B cell (primary cell): ENCODE data around the gene CEACAM19. TPM values are rescaled to one million over a fixed set of nuclear protein-coding genes. Genes with fewer than 3 reads are reported as not detected.
"Not testable (repeated sequence)": the region's sequence is repeated elsewhere in the genome, so short reads cannot be mapped to it uniquely, and the experiment has no call there.

ENCODE experiments used
- ATAC-seq: fragments of 200-7000 bp; cut with Tn5 transposase; one replicate; pipeline ENCODE4 v1.10.0; 2021; ENCODE audit warnings: low read depth, mild to moderate bottlenecking, moderate number of reproducible peaks, moderate library complexity
- CTCF ChIA-PET: fragments of 350-600 bp; sonication (Branson Sonifier 250); formaldehyde crosslinking; loops from one replicate; lab custom pipeline; 2021; ENCODE audit warnings: antibody characterized with exemption, inconsistent platforms; lab: Charles Lee
- POLR2A ChIA-PET: fragments of 350-600 bp; sonication (Branson Sonifier 250); formaldehyde crosslinking; loops from one replicate; lab custom pipeline; 2021; ENCODE audit warnings: antibody characterized with exemption; lab: Charles Lee
- DNase-seq: peaks from one replicate; pipeline ENCODE4 v3.0.0; 2013
- H2AFZ ChIP-seq: 2 replicates; pipeline ENCODE4 v1.6.1; 2012; ENCODE audit warnings: mild to moderate bottlenecking, low read depth, low read length; ENCODE audit not compliant: insufficient read depth, poor library complexity, severe bottlenecking
- H3K27ac ChIP-seq, 2 donors: 1 replicate in 1 of 2; 2 replicates in 1 of 2; pipeline ENCODE4 v1.5.1; 2012 to 2013; ENCODE audit warnings: low read length in 2 of 2, mild to moderate bottlenecking in 2 of 2, moderate library complexity in 1 of 2
- H3K27me3 ChIP-seq, 4 experiments: fragments of 200-600 bp in 1 of 4; sonication (generic) in 1 of 4; replicated peaks in 1 of 4; 1 replicate in 2 of 4; 2 replicates in 2 of 4; pipeline versions ENCODE4 v1.6.1 to v1.7.0; 2013 to 2016; ENCODE audit warnings: low read length in 3 of 4, mild to moderate bottlenecking in 2 of 4, mixed read lengths in 1 of 4, moderate library complexity in 1 of 4; ENCODE audit not compliant: insufficient read depth in 4 of 4, control insufficient read depth in 3 of 4; ENCODE audit errors: control extremely low read depth in 1 of 4
- H3K36me3 ChIP-seq, 2 experiments: replicated peaks in 1 of 2; 1 replicate in 1 of 2; 2 replicates in 1 of 2; pipeline versions ENCODE4 v1.6.1 to v1.7.1; 2013; ENCODE audit warnings: low read length in 1 of 2; ENCODE audit not compliant: insufficient read depth in 2 of 2, control insufficient read depth in 1 of 2; ENCODE audit errors: control extremely low read depth in 1 of 2, extremely low read depth in 1 of 2
- H3K4me1 ChIP-seq, 2 donors: fragments of 200-600 bp in 1 of 2; sonication (generic) in 1 of 2; 1 replicate in 1 of 2; 2 replicates in 1 of 2; pipeline versions ENCODE4 v1.5.1 to v1.6.1; 2013 to 2017; ENCODE audit warnings: low read length in 2 of 2; ENCODE audit not compliant: control insufficient read depth in 2 of 2, insufficient read depth in 2 of 2
- H3K4me2 ChIP-seq: replicated peaks from 2 replicates; pipeline ENCODE3; 2012; ENCODE audit warnings: mild to moderate bottlenecking, low read depth, low read length; ENCODE audit not compliant: poor library complexity, severe bottlenecking
- H3K4me3 ChIP-seq, 5 experiments: fragments of 200-600 bp in 1 of 5; sonication (generic) in 1 of 5; 1 replicate in 3 of 5; 2 replicates in 2 of 5; pipeline versions ENCODE4 v1.5.1 to v1.7.0; 2011 to 2016; ENCODE audit warnings: low read length in 4 of 5, mild to moderate bottlenecking in 4 of 5, low read depth in 2 of 5, control low read depth in 1 of 5, moderate library complexity in 1 of 5; ENCODE audit not compliant: insufficient read depth in 1 of 5; ENCODE audit errors: control extremely low read depth in 1 of 5, extremely low read depth in 1 of 5
- H3K79me2 ChIP-seq: fragments of 200-600 bp; sonication (generic); one replicate; pipeline ENCODE4 v1.6.0; 2016; ENCODE audit warnings: low read length; ENCODE audit not compliant: control insufficient read depth, insufficient read depth
- H3K9ac ChIP-seq: fragments of 200-600 bp; sonication (generic); 2 replicates; pipeline ENCODE4 v1.6.1; 2017; ENCODE audit warnings: mild to moderate bottlenecking, low read length, moderate library complexity
- H3K9me3 ChIP-seq, 3 donors: one replicate each; pipeline versions ENCODE4 v1.6.1 to v1.7.1; 2013; ENCODE audit warnings: low read length in 2 of 3; ENCODE audit not compliant: control insufficient read depth in 2 of 3, insufficient read depth in 1 of 3; ENCODE audit errors: control extremely low read depth in 1 of 3
- H4K20me1 ChIP-seq: 2 replicates; pipeline ENCODE4 v1.6.0; 2012; ENCODE audit warnings: mild to moderate bottlenecking, low read length; ENCODE audit not compliant: insufficient read depth, control insufficient read depth, poor library complexity, severe bottlenecking
- H3K27ac Mint-ChIP-seq: one replicate; pipeline ENCODE4 v1.8.0; 2021; ENCODE audit warnings: mixed read lengths
- H3K27me3 Mint-ChIP-seq: one replicate; pipeline ENCODE4 v1.8.0; 2021; ENCODE audit warnings: mixed read lengths
- H3K4me1 Mint-ChIP-seq: one replicate; pipeline ENCODE4 v1.8.0; 2021; ENCODE audit warnings: mixed read lengths
- H3K4me3 Mint-ChIP-seq: one replicate; pipeline ENCODE4 v1.8.0; 2021; ENCODE audit warnings: mixed read lengths
- H3K9me3 Mint-ChIP-seq: one replicate; pipeline ENCODE4 v1.8.0; 2022; ENCODE audit warnings: mixed read lengths; ENCODE audit not compliant: insufficient read depth
- CTCF ChIP-seq: fragments of 200-600 bp; IDR thresholded peaks from one replicate; pipeline ENCODE4 v1.8.0; 2022; ENCODE audit warnings: antibody characterized with exemption, mild to moderate bottlenecking
- EZH2 ChIP-seq: IDR thresholded peaks from 2 replicates; pipeline ENCODE4 v1.6.1; 2012; ENCODE audit warnings: borderline replicate concordance, low read depth, mild to moderate bottlenecking, moderate library complexity, low read length; ENCODE audit not compliant: insufficient read depth, poor library complexity, severe bottlenecking
- WGBS: methylation state at CpG from one replicate; pipeline ENCODE4 v1.1.5; 2013; ENCODE audit warnings: missing lambda C conversion rate; ENCODE audit not compliant: insufficient coverage; 5-methylcytosine and 5-hydroxymethylcytosine counted together
- intact Hi-C: fragments of 100-400 bp; cut with micrococcal nuclease; formaldehyde crosslinking; loops from one replicate; pipeline ENCODE4 v1.10.0; 2022
- polyA plus RNA-seq: library from polyadenylated mRNA; depleted of rRNA; stranded (reverse); fragments of >200 nt; gene quantifications from 2 replicates; pipeline ENCODE4 v1.2.3, GENCODE V29; 2012
- total RNA-seq, 2 donors: library from RNA; stranded (reverse); fragments of 120-200 nt in 1 of 2; gene quantifications; 1 replicate in 1 of 2; 2 replicates in 1 of 2; pipeline versions ENCODE4 v1.2.3 to v1.2.4, GENCODE V29; 2013 to 2022

Gene CEACAM19
- total and polyA plus RNA-seq, 2 donors (not counting 1 experiment from before 2014, with no cell fraction given), result not detected

GRCh38 chr19:44682807-44683206 lies 11.5 kb downstream of the CEACAM19 start:
- no peak overlapping the region for H3K27ac Mint-ChIP-seq
- no peak overlapping the region for H3K9ac ChIP-seq
- no peak overlapping the region for H3K4me3 ChIP-seq
- H4K20me1 ChIP-seq, result no peaks in the 10 kb centered on the region
- peaks cover 15% of the 10 kb centered on the region for H3K4me1 Mint-ChIP-seq
- H3K27me3 ChIP-seq, result peaks cover 0 to 8% (median 0%) of the 10 kb centered on the region in 4 experiments
- H3K9me3 ChIP-seq, result no peaks in the 10 kb centered on the region
- H3K79me2 ChIP-seq, result no peaks in the 10 kb centered on the region
- no peak overlapping the region for H3K27ac ChIP-seq
- POLR2A ChIA-PET, result no interaction called here
- peaks cover 19% of the 10 kb centered on the region for H3K27me3 Mint-ChIP-seq
- no peak for TF ChIP-seq CTCF
- TF ChIP-seq EZH2, result no peak
- H2AFZ ChIP-seq, result no peak overlapping the region
- DNase-seq, result no peak
- H3K4me3 Mint-ChIP-seq, result no peak overlapping the region
- 80% methylated on average over 2 of the region's 2 CpGs for WGBS
- H3K36me3 ChIP-seq, result no peaks in the 10 kb centered on the region
- no peaks in the 10 kb centered on the region for H3K9me3 Mint-ChIP-seq
- no peak for ATAC-seq
- CTCF ChIA-PET, result interaction anchor here (1.1 kb wide), 1 partner anchor 41 kb away, joined by 4 read pairs; no protein-coding TSS in a partner anchor
- peaks cover 8 to 18% of the 10 kb centered on the region in 2 donors for H3K4me1 ChIP-seq
- H3K4me2 ChIP-seq, result no peak overlapping the region
- intact Hi-C loops, result no loop called here

GRCh38 chr19:44683434-44684210 lies 12.3 kb downstream of the CEACAM19 start:
- ChIA-PET POLR2A (no interaction called here), CTCF (interaction anchor here (0.7 kb wide), 1 partner anchor 16 kb away, joined by 5 read pairs; no protein-coding TSS in a partner anchor)
- Histone ChIP-seq H3K79me2 (no peaks in the 10 kb centered on the region), H3K9ac (no peak overlapping the region), H3K4me3 (no peak overlapping the region), H3K27me3 (peaks cover 0 to 11% (median 0%) of the 10 kb centered on the region in 4 experiments), H4K20me1 (no peaks in the 10 kb centered on the region), H3K36me3 (no peaks in the 10 kb centered on the region), H3K4me2 (no peak overlapping the region), H3K9me3 (no peaks in the 10 kb centered on the region), H2AFZ (no peak overlapping the region), H3K27ac (no peak overlapping the region), H3K4me1 (peaks cover 8 to 18% of the 10 kb centered on the region in 2 donors)
- peaks cover 22% of the 10 kb centered on the region for H3K27me3 Mint-ChIP-seq
- TF ChIP-seq CTCF, result no peak
- TF ChIP-seq EZH2, result no peak
- ATAC-seq (no peak), DNase-seq (no peak)
- peaks cover 15% of the 10 kb centered on the region for H3K4me1 Mint-ChIP-seq
- H3K4me3 Mint-ChIP-seq, result no peak overlapping the region
- WGBS, result 76% methylated on average over 9 of the region's 9 CpGs
- intact Hi-C loops, result no loop called here
- no peak overlapping the region for H3K27ac Mint-ChIP-seq
- no peaks in the 10 kb centered on the region for H3K9me3 Mint-ChIP-seq

- H2AFZ ChIP-seq, H3K27ac Mint-ChIP-seq, H3K9me3 Mint-ChIP-seq, intact Hi-C loops, H3K4me3 ChIP-seq, H3K36me3 ChIP-seq, H3K4me2 ChIP-seq, H3K4me3 Mint-ChIP-seq, H4K20me1 ChIP-seq, H3K27ac ChIP-seq, H3K79me2 ChIP-seq, DNase-seq, H3K9me3 ChIP-seq, POLR2A ChIA-PET, ATAC-seq, H3K9ac ChIP-seq: not testable (repeated sequence)
- 97% methylated on average over 3 of the region's 3 CpGs for WGBS
- peaks cover 8 to 23% of the 10 kb centered on the region in 2 donors for H3K4me1 ChIP-seq
- peaks cover 0 to 11% (median 0%) of the 10 kb centered on the region in 4 experiments for H3K27me3 ChIP-seq
- H3K4me1 Mint-ChIP-seq, result peaks cover 18% of the 10 kb centered on the region
- CTCF ChIA-PET, result interaction anchor here (0.7 kb wide), 1 partner anchor 15 kb away, joined by 5 read pairs; no protein-coding TSS in a partner anchor
- H3K27me3 Mint-ChIP-seq, result peaks cover 26% of the 10 kb centered on the region
Observed at GRCh38 chr19:44684396-44684795, 13.1 kb downstream of the CEACAM19 start.
